HepG2 (cell line): ENCODE data around the gene NTM.

Experiments used
- SIN3B ChIP-seq: fragments of 150-350 bp; IDR thresholded peaks from 2 replicates; pipeline ENCODE4 v1.6.1; 2014; ENCODE audit warnings: low read length
- ZNF414 ChIP-seq: sonication (generic); formaldehyde crosslinking; IDR thresholded peaks from 2 replicates; pipeline ENCODE4 v1.5.0; 2020; ENCODE audit warnings: missing genetic modification reagents

- no peak for TF ChIP-seq ZNF414
- no peak for TF ChIP-seq SIN3B
Observed at GRCh38 chr11:131537196-131537595, 166.8 kb downstream of the NTM start.
